Stimulated activated CD4-positive, alpha-beta T cell treated with anti-CD3 and anti-CD28 coated beads, TNF-alpha, amount 100 ng/mL, for 4 hours (primary cell): ENCODE data around the gene MRPL22.
"Not testable (repeated sequence)": the region's sequence is repeated elsewhere in the genome, so short reads cannot be mapped to it uniquely, and the experiment has no call there.

Experiments
- DNase-seq, 3 experiments: peaks; one replicate each; pipeline ENCODE4 v3.0.0-alpha.2; 2020; ENCODE audit warnings: low read depth in 3 of 3

MRPL22 gene

GRCh38 chr5:154993461-154993860 lies 52.6 kb downstream of the MRPL22 start:
- DNase-seq = no peak

GRCh38 chr5:154995679-154996078 lies 54.8 kb downstream of the MRPL22 start:
- DNase-seq = no peak

GRCh38 chr5:154997746-154998145 lies 56.9 kb downstream of the MRPL22 start:
- DNase-seq = no peak

- DNase-seq = no peak
Measured at GRCh38 chr5:154999865-155000264, 59.0 kb downstream of the MRPL22 start.

GRCh38 chr5:155001523-155001922 lies 60.6 kb downstream of the MRPL22 start:
- DNase-seq = no peak

- not testable (repeated sequence) for DNase-seq
Measured at GRCh38 chr5:155002722-155003121, 61.8 kb downstream of the MRPL22 start.

GRCh38 chr5:155004138-155004744 lies 63.4 kb downstream of the MRPL22 start:
- DNase-seq = no peak

- DNase-seq = not testable (repeated sequence)
Measured at GRCh38 chr5:155006265-155006664, 65.4 kb downstream of the MRPL22 start.

GRCh38 chr5:155008669-155009068 lies 67.8 kb downstream of the MRPL22 start:
- DNase-seq = no peak

- DNase-seq = no peak
Measured at GRCh38 chr5:155010881-155011280, 70.0 kb downstream of the MRPL22 start.

- DNase-seq = no peak
Measured at GRCh38 chr5:155013526-155013925, 72.7 kb downstream of the MRPL22 start, which contains the start of gene KIF4B. Gene KIF4B, plus strand, starts transcription at chr5:155013755. Its CDS starts 105 bp downstream, at chr5:155013860.

GRCh38 chr5:155015239-155015638 lies 74.4 kb downstream of the MRPL22 start:
- no peak for DNase-seq

- no peak for DNase-seq
Measured at GRCh38 chr5:155017610-155018009, 76.7 kb downstream of the MRPL22 start.
